ENCODE data around the gene CFAP20DC. TPM values are rescaled to one million over a fixed set of nuclear protein-coding genes. Genes with fewer than 3 reads are reported as not detected.
A peak's percentile ranks its signal among the peaks of the same experiment; 100 is the strongest.
"Not testable (repeated sequence)": the region's sequence is repeated elsewhere in the genome, so short reads cannot be mapped to it uniquely, and the experiment has no call there.

Gene CFAP20DC
- total RNA-seq, 4 donors from 2014 or later, result 0.13 to 1.6 (median 0.35) TPM; not detected in 1

- TF ChIP-seq POLR2A (IDR thresholded peaks at IDR 0.05) (no peak), EP300 (IDR thresholded peaks at IDR 0.05) (no peak), POLR2AphosphoS5 (IDR thresholded peaks at IDR 0.05) (no peak)
- TF ChIP-seq, protein P1, sequence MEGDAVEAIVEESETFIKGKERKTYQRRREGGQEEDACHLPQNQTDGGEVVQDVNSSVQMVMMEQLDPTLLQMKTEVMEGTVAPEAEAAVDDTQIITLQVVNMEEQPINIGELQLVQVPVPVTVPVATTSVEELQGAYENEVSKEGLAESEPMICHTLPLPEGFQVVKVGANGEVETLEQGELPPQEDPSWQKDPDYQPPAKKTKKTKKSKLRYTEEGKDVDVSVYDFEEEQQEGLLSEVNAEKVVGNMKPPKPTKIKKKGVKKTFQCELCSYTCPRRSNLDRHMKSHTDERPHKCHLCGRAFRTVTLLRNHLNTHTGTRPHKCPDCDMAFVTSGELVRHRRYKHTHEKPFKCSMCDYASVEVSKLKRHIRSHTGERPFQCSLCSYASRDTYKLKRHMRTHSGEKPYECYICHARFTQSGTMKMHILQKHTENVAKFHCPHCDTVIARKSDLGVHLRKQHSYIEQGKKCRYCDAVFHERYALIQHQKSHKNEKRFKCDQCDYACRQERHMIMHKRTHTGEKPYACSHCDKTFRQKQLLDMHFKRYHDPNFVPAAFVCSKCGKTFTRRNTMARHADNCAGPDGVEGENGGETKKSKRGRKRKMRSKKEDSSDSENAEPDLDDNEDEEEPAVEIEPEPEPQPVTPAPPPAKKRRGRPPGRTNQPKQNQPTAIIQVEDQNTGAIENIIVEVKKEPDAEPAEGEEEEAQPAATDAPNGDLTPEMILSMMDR (IDR thresholded peaks at IDR 0.05), result no peak
- Histone ChIP-seq H3K9me3 (no peaks in the 10 kb centered on the region), H3K27ac (no peak overlapping the region), H3K4me3 (no peak overlapping the region), H3K4me1 (peaks cover 0 to under 1% (median 0%) of the 10 kb centered on the region in 3 donors), H3K36me3 (no peaks in the 10 kb centered on the region), H3K27me3 (no peaks in the 10 kb centered on the region)
- ATAC-seq, result no peak
- 55 to 72% methylated on average over 3 of the region's 3 CpGs for WGBS, 2 donors (ENCODE audit: low coverage in 1 of 2)
Observed at GRCh38 chr3:58835086-58835485, 214.7 kb downstream of the CFAP20DC start.

GRCh38 chr3:58833491-58833890 is 216.3 kb downstream of the CFAP20DC start:
- H3K4me1 ChIP-seq, result peaks cover 0 to 9% (median 0%) of the 10 kb centered on the region in 3 donors
- WGBS, 2 donors (ENCODE audit: low coverage in 1 of 2), result 50 to 55% methylated on average over 1 of the region's 1 CpG
- TF ChIP-seq EP300 (IDR thresholded peaks at IDR 0.05) (no peak), POLR2A (IDR thresholded peaks at IDR 0.05) (no peak), POLR2AphosphoS5 (IDR thresholded peaks at IDR 0.05) (no peak)
- TF ChIP-seq, protein P1 (IDR thresholded peaks at IDR 0.05), result no peak

GRCh38 chr3:58829321-58830000 is 220.4 kb downstream of the CFAP20DC start:
- Histone ChIP-seq H3K9me3 (no peaks in the 10 kb centered on the region), H3K27ac (no peak overlapping the region), H3K4me3 (no peak overlapping the region), H3K36me3 (no peaks in the 10 kb centered on the region), H3K27me3 (no peaks in the 10 kb centered on the region), H3K4me1 (peaks cover 0 to 9% (median 0%) of the 10 kb centered on the region in 3 donors)
- WGBS, 2 donors (ENCODE audit: low coverage in 1 of 2), result 36 to 43% methylated on average over 4 of the region's 4 CpGs
- no peak for TF ChIP-seq POLR2AphosphoS5 (IDR thresholded peaks at IDR 0.05)
- TF ChIP-seq, protein P1 (IDR thresholded peaks at IDR 0.05), result no peak
- TF ChIP-seq POLR2A (IDR thresholded peaks at IDR 0.05), result no peak
- TF ChIP-seq EP300 (IDR thresholded peaks at IDR 0.05), result no peak
- no peak for ATAC-seq

More at GRCh38 chr3:58833491-58833890, 216.3 kb downstream of the CFAP20DC start:
- no peak overlapping the region for H3K27ac ChIP-seq
- H3K9me3 ChIP-seq, result no peaks in the 10 kb centered on the region
- ATAC-seq, result no peak
- no peaks in the 10 kb centered on the region for H3K27me3 ChIP-seq
- no peak overlapping the region for H3K4me3 ChIP-seq
- H3K36me3 ChIP-seq, result no peaks in the 10 kb centered on the region

- H3K27ac ChIP-seq, result no peak overlapping the region
- peaks cover 0 to 5% (median 0%) of the 10 kb centered on the region in 3 donors for H3K4me1 ChIP-seq
- no peaks in the 10 kb centered on the region for H3K27me3 ChIP-seq
- TF ChIP-seq EP300 (IDR thresholded peaks at IDR 0.05), result no peak
- no peak for TF ChIP-seq POLR2A (IDR thresholded peaks at IDR 0.05)
- TF ChIP-seq POLR2AphosphoS5 (IDR thresholded peaks at IDR 0.05), result no peak
- TF ChIP-seq, protein P1 (IDR thresholded peaks at IDR 0.05), result no peak
- no peaks in the 10 kb centered on the region for H3K9me3 ChIP-seq
- no peak for ATAC-seq
- no peak overlapping the region for H3K4me3 ChIP-seq
- no peaks in the 10 kb centered on the region for H3K36me3 ChIP-seq
- WGBS, 2 donors (ENCODE audit: low coverage in 1 of 2), result 20% methylated on average over 1 of the region's 1 CpG; no CpG with 5 or more reads in 1 of the 2 donors
Observed at GRCh38 chr3:58824777-58825176, 225.0 kb downstream of the CFAP20DC start.

DNA sequence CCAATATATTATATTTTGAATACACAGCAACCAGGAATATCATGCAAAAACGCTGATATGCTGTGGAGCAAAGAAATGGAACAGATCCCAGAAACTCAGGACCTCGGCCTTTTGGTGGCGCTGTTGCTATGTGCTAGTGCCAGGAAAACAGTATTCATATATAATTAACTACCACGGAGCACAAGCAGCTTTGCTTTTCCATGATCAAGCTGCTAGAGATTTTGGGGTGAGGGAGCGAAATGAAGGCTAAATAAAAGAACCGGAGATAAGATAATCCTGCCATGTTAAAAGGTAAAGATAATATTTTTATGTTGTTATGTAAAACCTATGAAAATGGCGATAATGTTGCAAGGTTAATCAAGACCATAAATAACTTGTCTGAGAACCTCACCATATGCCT is 225.5 kb downstream of the CFAP20DC start:
- TF ChIP-seq POLR2AphosphoS5 (IDR thresholded peaks at IDR 0.05), result no peak
- TF ChIP-seq, protein P1 (IDR thresholded peaks at IDR 0.05), result peak in 1 of 4 experiments; percentile 36
- Histone ChIP-seq H3K4me1 (peaks cover 0 to under 1% (median 0%) of the 10 kb centered on the region in 3 donors), H3K27ac (no peak overlapping the region), H3K4me3 (no peak overlapping the region), H3K36me3 (no peaks in the 10 kb centered on the region), H3K9me3 (no peaks in the 10 kb centered on the region), H3K27me3 (no peaks in the 10 kb centered on the region)
- ATAC-seq, result no peak
- WGBS, 2 donors (ENCODE audit: low coverage in 1 of 2), result 15 to 33% methylated on average over 7 of the region's 7 CpGs

GRCh38 chr3:58806551-58807244 is 243.1 kb downstream of the CFAP20DC start:
- WGBS, 2 donors (ENCODE audit: low coverage in 1 of 2), result 85 to 96% methylated on average over 4 to 17 of the region's 26 CpGs
- not testable (repeated sequence) for H3K9me3 ChIP-seq, H3K27me3 ChIP-seq, ATAC-seq, H3K4me1 ChIP-seq, H3K4me3 ChIP-seq, H3K36me3 ChIP-seq, H3K27ac ChIP-seq

Measured in gastroesophageal sphincter (tissue), 4 donors.